Erythroblast (primary cell): ENCODE data around the gene TENM3.

Source experiments
- GATA1 ChIP-seq: IDR thresholded peaks from 2 replicates; pipeline ENCODE4 v1.6.1; 2011; ENCODE audit warnings: low read depth, mild to moderate bottlenecking, control low read depth, low read length, moderate library complexity
- POLR2A ChIP-seq: IDR thresholded peaks from 2 replicates; pipeline ENCODE4 v1.6.1; 2011; ENCODE audit warnings: mild to moderate bottlenecking, low read length

DNA sequence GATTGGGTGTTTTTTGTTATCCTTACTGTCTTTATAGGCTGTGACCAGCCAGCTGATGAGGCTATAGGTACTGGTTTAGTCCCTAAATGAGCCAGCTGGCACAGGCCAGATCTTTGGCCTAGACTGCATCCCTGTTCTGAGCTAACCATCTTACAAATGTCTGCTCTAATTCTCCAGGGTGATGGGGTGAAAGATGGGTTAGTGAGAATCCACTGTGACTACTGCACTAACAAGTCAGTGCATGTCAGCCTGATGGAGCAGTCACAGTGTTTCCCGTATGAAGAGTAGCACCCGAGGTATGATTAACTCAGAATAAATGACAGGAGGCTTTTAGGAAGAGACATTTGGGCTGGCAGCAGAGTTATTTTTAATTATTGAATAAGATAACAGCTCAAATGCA lies 493.0 kb downstream of the TENM3 start:
- TF ChIP-seq POLR2A, result no peak
- no peak for TF ChIP-seq GATA1
